IMR-90 (cell line): ENCODE results near the gene SEZ6L2. TPM values are rescaled to one million over a fixed set of nuclear protein-coding genes. Genes with fewer than 3 reads are reported as not detected.

Experiments
- ATAC-seq: fragments of 200-7000 bp; cut with Tn5 transposase; 2 replicates; pipeline ENCODE4 v1.9.1; 2020; ENCODE audit warnings: low read depth, mild to moderate bottlenecking, moderate library complexity
- BruUV-seq: library from RNA; stranded (reverse); fragments of 400-500 nt; replicated peaks from 2 replicates; lab custom pipeline; 2021; lab: Mats Ljungman, UMichigan
- CTCF ChIA-PET: fragments of 300-600 bp; formaldehyde crosslinking; extraction: SDS; loops from one replicate; lab custom pipeline; 2021; ENCODE audit warnings: antibody characterized with exemption; lab: Yijun Ruan, JAX
- POLR2A ChIA-PET: fragments of 300-600 bp; sonication (Branson Sonifier 250); formaldehyde crosslinking; loops from one replicate; lab custom pipeline; 2022; ENCODE audit warnings: antibody characterized with exemption; ENCODE audit not compliant: unreplicated experiment; lab: Charles Lee
- DNase-seq: peaks from one replicate; pipeline ENCODE4 v3.0.0; 2013
- H2AFZ ChIP-seq: replicated peaks from 2 replicates; pipeline ENCODE3; 2013; ENCODE audit warnings: low read length, mild to moderate bottlenecking; ENCODE audit not compliant: poor library complexity
- H2AK5ac ChIP-seq: 2 replicates; pipeline ENCODE4 v1.6.1; 2013; ENCODE audit warnings: low read depth, low read length, inconsistent platforms
- H2AK9ac ChIP-seq: replicated peaks from 2 replicates; pipeline ENCODE3; 2013; ENCODE audit warnings: mild to moderate bottlenecking, low read depth, low read length, moderate library complexity; ENCODE audit not compliant: poor library complexity
- H2BK120ac ChIP-seq: 2 replicates; pipeline ENCODE4 v1.6.1; 2013; ENCODE audit warnings: low read depth, low read length, inconsistent platforms
- H2BK15ac ChIP-seq: 3 replicates; pipeline ENCODE4 v1.6.1; 2013; ENCODE audit warnings: low read depth, low read length, inconsistent platforms
- H2BK20ac ChIP-seq: 2 replicates; pipeline ENCODE4 v1.6.1; 2013; ENCODE audit warnings: low read depth, mild to moderate bottlenecking, inconsistent platforms, low read length, moderate library complexity
- H2BK5ac ChIP-seq: 2 replicates; pipeline ENCODE4 v1.6.1; 2013; ENCODE audit warnings: mild to moderate bottlenecking, low read depth, low read length, inconsistent platforms; ENCODE audit not compliant: poor library complexity, severe bottlenecking
- H3K14ac ChIP-seq: replicated peaks from 2 replicates; pipeline ENCODE4 v1.6.1; 2013; ENCODE audit warnings: low read depth, low read length, inconsistent platforms
- H3K18ac ChIP-seq: 2 replicates; pipeline ENCODE4 v1.6.1; 2013; ENCODE audit warnings: low read depth, low read length, control low read depth
- H3K23ac ChIP-seq: 2 replicates; pipeline ENCODE4 v1.6.1; 2013; ENCODE audit warnings: low read depth, low read length, inconsistent platforms
- H3K27ac ChIP-seq: 2 replicates; pipeline ENCODE4 v1.5.1; 2013; ENCODE audit warnings: mild to moderate bottlenecking, control low read depth, low read length; ENCODE audit not compliant: insufficient read depth
- H3K27me3 ChIP-seq: 2 replicates; pipeline ENCODE4 v1.6.1; 2013; ENCODE audit warnings: low read length; ENCODE audit not compliant: control insufficient read depth, insufficient read depth
- H3K36me3 ChIP-seq: 2 replicates; pipeline ENCODE4 v1.6.1; 2013; ENCODE audit warnings: low read length, mixed read lengths; ENCODE audit not compliant: control insufficient read depth, insufficient read depth
- H3K4ac ChIP-seq: 2 replicates; pipeline ENCODE4 v1.6.1; 2013; ENCODE audit warnings: low read depth, low read length, inconsistent platforms
- H3K4me1 ChIP-seq: 2 replicates; pipeline ENCODE4 v1.6.1; 2013; ENCODE audit warnings: low read length, mixed read lengths; ENCODE audit not compliant: control insufficient read depth, insufficient read depth
- H3K4me2 ChIP-seq: 2 replicates; pipeline ENCODE4 v1.6.1; 2013; ENCODE audit warnings: low read depth, mild to moderate bottlenecking, control low read depth, low read length, moderate library complexity
- H3K4me3 ChIP-seq: 2 replicates; pipeline ENCODE4 v1.5.1; 2013; ENCODE audit warnings: low read depth, mild to moderate bottlenecking, control low read depth, low read length, moderate library complexity; ENCODE audit not compliant: insufficient read depth
- H3K56ac ChIP-seq: 2 replicates; pipeline ENCODE4 v1.6.1; 2013; ENCODE audit warnings: low read length, inconsistent platforms; ENCODE audit not compliant: insufficient read depth; ENCODE audit errors: extremely low read depth
- H3K79me1 ChIP-seq, 2 experiments: 2 replicates each; pipeline ENCODE4 v1.6.1; 2013; ENCODE audit warnings: low read length in 2 of 2, inconsistent platforms in 1 of 2, low read depth in 1 of 2
- H3K9ac ChIP-seq: 2 replicates; pipeline ENCODE4 v1.6.1; 2013; ENCODE audit warnings: low read depth, low read length, control low read depth
- H3K9me1 ChIP-seq: 2 replicates; pipeline ENCODE4 v1.6.1; 2013; ENCODE audit warnings: low read length, inconsistent platforms; ENCODE audit not compliant: insufficient read depth
- H3K9me3 ChIP-seq: 2 replicates; pipeline ENCODE4 v1.6.1; 2013; ENCODE audit warnings: low read length; ENCODE audit not compliant: control insufficient read depth, insufficient read depth
- H4K20me1 ChIP-seq: 2 replicates; pipeline ENCODE4 v1.6.1; 2013; ENCODE audit warnings: low read length, inconsistent platforms; ENCODE audit not compliant: insufficient read depth
- H4K5ac ChIP-seq: 2 replicates; pipeline ENCODE4 v1.6.1; 2013; ENCODE audit warnings: mild to moderate bottlenecking, low read depth, low read length, control low read depth
- H4K8ac ChIP-seq, 2 experiments: 2 replicates each; pipeline ENCODE4 v1.6.1; 2013; ENCODE audit warnings: low read depth in 2 of 2, low read length in 2 of 2, control low read depth in 1 of 2, inconsistent platforms in 1 of 2
- H4K91ac ChIP-seq: 2 replicates; pipeline ENCODE4 v1.6.1; 2013; ENCODE audit warnings: low read depth, low read length, inconsistent platforms; ENCODE audit not compliant: insufficient read depth
- BHLHE40 ChIP-seq: fragments of 150-350 bp; IDR thresholded peaks from 2 replicates; pipeline ENCODE4 v1.6.1; 2016; ENCODE audit warnings: mild to moderate bottlenecking, low read depth, low read length
- CEBPB ChIP-seq: IDR thresholded peaks from 2 replicates; pipeline ENCODE4 v1.6.1; 2012; ENCODE audit warnings: low read depth, low read length, improper control_type of control experiment
- CHD1 ChIP-seq: IDR thresholded peaks from 2 replicates; pipeline ENCODE4 v1.6.1; 2012; ENCODE audit warnings: low read depth, low read length, improper control_type of control experiment
- CTCF ChIP-seq: conservative IDR thresholded peaks from 2 replicates; pipeline ENCODE4 v1.5.1; 2012; ENCODE audit warnings: mild to moderate bottlenecking, low read depth, low read length, improper control_type of control experiment
- ELK1 ChIP-seq: fragments of 150-350 bp; IDR thresholded peaks from 2 replicates; pipeline ENCODE4 v1.6.1; 2016; ENCODE audit warnings: low read depth, mild to moderate bottlenecking, low read length, moderate library complexity, borderline replicate concordance
- FOS ChIP-seq: fragments of 150-350 bp; IDR thresholded peaks from 2 replicates; pipeline ENCODE4 v1.6.1; 2016; ENCODE audit warnings: low read depth, low read length
- MAFK ChIP-seq: IDR thresholded peaks from 2 replicates; pipeline ENCODE4 v1.6.1; 2012; ENCODE audit warnings: low read depth, low read length, improper control_type of control experiment
- MAZ ChIP-seq: IDR thresholded peaks from 2 replicates; pipeline ENCODE4 v1.6.1; 2012; ENCODE audit warnings: low read depth, mild to moderate bottlenecking, low read length, improper control_type of control experiment, moderate library complexity, borderline replicate concordance
- MXI1 ChIP-seq: IDR thresholded peaks from 2 replicates; pipeline ENCODE4 v1.6.1; 2012; ENCODE audit warnings: low read depth, mild to moderate bottlenecking, low read length, moderate library complexity, borderline replicate concordance
- NFE2L2 ChIP-seq: fragments of 150-350 bp; IDR thresholded peaks from 2 replicates; pipeline ENCODE4 v1.6.1; 2016; ENCODE audit warnings: low read depth, mild to moderate bottlenecking, low read length
- POLR2A ChIP-seq: IDR thresholded peaks from 2 replicates; pipeline ENCODE4 v1.6.1; 2012; ENCODE audit warnings: mild to moderate bottlenecking, low read depth, low read length
- RAD21 ChIP-seq: IDR thresholded peaks from 2 replicates; pipeline ENCODE4 v1.6.1; 2012; ENCODE audit warnings: low read length, improper control_type of control experiment
- USF2 ChIP-seq: fragments of 150-350 bp; IDR thresholded peaks from 2 replicates; pipeline ENCODE4 v1.6.1; 2017; ENCODE audit warnings: mild to moderate bottlenecking, antibody characterized with exemption, low read length, low read depth
- WGBS, 2 experiments: methylation state at CpG; one replicate each; pipeline versions ENCODE4 v1.1.5 to v1.1.7; 2013; ENCODE audit warnings: missing lambda C conversion rate in 2 of 2; ENCODE audit not compliant: insufficient read length in 1 of 2; ENCODE audit errors: extremely low coverage in 2 of 2; 5-methylcytosine and 5-hydroxymethylcytosine counted together
- dilution Hi-C: fragments of 300-500 bp; cut with HindIII; formaldehyde crosslinking; loops from one replicate; pipeline ENCODE4 v1.14.3; 2018; ENCODE audit warnings: low sequenced_read_pairs; ENCODE audit not compliant: unreplicated experiment
- in situ Hi-C: fragments of 300-500 bp; cut with MboI; formaldehyde crosslinking; loops from 3 replicates; pipeline ENCODE4 v1.14.3; 2019; ENCODE audit warnings: low sequenced_read_pairs, inconsistent platforms, mixed read lengths
- intact Hi-C: fragments of 100-400 bp; cut with micrococcal nuclease; formaldehyde crosslinking; loops from 2 replicates; pipeline ENCODE4 v1.10.0; 2022
- polyA plus RNA-seq, 3 experiments: library from polyadenylated mRNA; depleted of rRNA; stranded (reverse); fragments of >200 nt; gene quantifications; 2 replicates each; pipeline ENCODE4 v1.2.3, GENCODE V29; 2012; ENCODE audit warnings: low replicate concordance in 1 of 3
- total RNA-seq: library from RNA; depleted of rRNA; stranded (reverse); fragments of >200 nt; gene quantifications from 2 replicates; pipeline ENCODE4 v1.2.3, GENCODE V29; 2012

Gene SEZ6L2
- total and polyA plus RNA-seq, 2 of the 4 experiments (the other 2 are of a cell fraction), result 0.72 to 10.5 TPM

GRCh38 chr16:29862884-29863668, 36.3 kb downstream of the SEZ6L2 start, which contains the start of gene CDIPT:
TSS of gene CDIPT (minus strand) at chr16:29863226. CDS start at chr16:29862857, 369 bp downstream.
- peak within 1 kb of the TSS; percentile 100 for H2BK120ac ChIP-seq
- TF ChIP-seq MAZ (peak; percentile 75), FOS (no peak), NFE2L2 (no peak), BHLHE40 (peak; percentile 99), ELK1 (no peak), CHD1 (peak; percentile 100; the same call in 1 of the 2 replicates), POLR2A (no peak), CTCF (peak; percentile 82), CEBPB (peak; percentile 51; the same call in 1 of the 2 replicates), MAFK (no peak), RAD21 (peak; percentile 33), USF2 (peak; percentile 28; the same call in 1 of the 2 replicates), MXI1 (peak; percentile 62; the same call in 1 of the 2 replicates)

More at GRCh38 chr16:29862884-29863668, 36.3 kb downstream of the SEZ6L2 start, which contains the start of gene CDIPT:
- Histone ChIP-seq H4K91ac (peak within 1 kb of the TSS; percentile 97), H3K9me3 (no peaks in the 10 kb centered on the region), H2AK5ac (peak within 1 kb of the TSS; percentile 61), H3K9ac (peak within 1 kb of the TSS; percentile 77), H3K56ac (peak within 1 kb of the TSS; percentile 99), H3K4me1 (peaks cover 3% of the 10 kb centered on the region; the same call in 1 of the 2 replicates), H3K79me1 (peaks cover 7 to 30% of the 10 kb centered on the region in 2 experiments; a peak in 3 of 4 replicates), H2AFZ (peak within 1 kb of the TSS; percentile 97), H3K4me3 (peak within 1 kb of the TSS; percentile 77), H2BK20ac (peak within 1 kb of the TSS; percentile 100), H4K5ac (peak within 1 kb of the TSS; percentile 77), H3K9me1 (peaks cover 9% of the 10 kb centered on the region), H4K8ac (peak within 1 kb of the TSS; percentile 32 to 95), H4K20me1 (no peaks in the 10 kb centered on the region; the same call in 1 of the 2 replicates), H2BK15ac (peak within 1 kb of the TSS; percentile 91; the same call in 2 of the 3 replicates), H3K36me3 (peaks cover 22% of the 10 kb centered on the region), H3K27me3 (no peaks in the 10 kb centered on the region), H3K23ac (peak within 1 kb of the TSS; percentile 97), H3K14ac (peak within 1 kb of the TSS; percentile 93), H3K18ac (peak within 1 kb of the TSS; percentile 81), H3K27ac (peak within 1 kb of the TSS; percentile 86), H3K4ac (peak within 1 kb of the TSS; percentile 95), H2AK9ac (peak within 1 kb of the TSS; percentile 93), H2BK5ac (peak within 1 kb of the TSS; percentile 95), H3K4me2 (peak within 1 kb of the TSS; percentile 73)
- dilution Hi-C loops, result no loop called here
- BruUV-seq, result no TSS peak
- intact Hi-C loops, result loop anchor here (2.0 to 5.0 kb wide), 3 partner anchors 41 to 132 kb away; partner anchors contain the start of genes HIRIP3, MVP and TAOK2
- DNase-seq (peak; percentile 97), ATAC-seq (peak; percentile 98)
- WGBS, 2 experiments, result 2% methylated on average over 11 of the region's 57 CpGs; no CpG with 5 or more reads in 1 of the 2 experiments
- ChIA-PET CTCF (interaction anchor here (0.6 to 0.7 kb wide), 3 partner anchors 15 to 158 kb away, joined by 3 to 6 read pairs (median 3); no protein-coding TSS in a partner anchor), POLR2A (no interaction called here)
- in situ Hi-C loops, result no loop called here
